ENCODE data around the gene RCC1.
"Not testable (repeated sequence)": the region's sequence is repeated elsewhere in the genome, so short reads cannot be mapped to it uniquely, and the experiment has no call there.

RCC1 gene

GRCh38 chr1:28535180-28535579, 29.3 kb downstream of the RCC1 start:
- intact Hi-C loops (cut with DNase I): no loop called here
- no peak for DNase-seq

- DNase-seq: peak in 27 of 42 donors; percentile 15 to 67 (median 40)
- intact Hi-C loops (cut with DNase I): no loop called here
These were observed 31.8 kb downstream of the RCC1 start for GRCh38 chr1:28537457-28538199.

- DNase-seq: no peak
- intact Hi-C loops (cut with DNase I): no loop called here
These were observed 32.4 kb downstream of the RCC1 start for GRCh38 chr1:28538286-28538685.

- intact Hi-C loops (cut with DNase I): no loop called here
- DNase-seq: no peak
These were observed 34.8 kb downstream of the RCC1 start for GRCh38 chr1:28540651-28541050.

GRCh38 chr1:28541414-28542015, 35.7 kb downstream of the RCC1 start:
- DNase-seq; intact Hi-C loops (cut with DNase I): not testable (repeated sequence)

- intact Hi-C loops (cut with DNase I): no loop called here
- peak in 18 of 42 donors; percentile 2 to 53 (median 20) for DNase-seq
These were observed 39.4 kb downstream of the RCC1 start for GRCh38 chr1:28545246-28545628.

GRCh38 chr1:28548318-28548717, 42.5 kb downstream of the RCC1 start:
- intact Hi-C loops (cut with DNase I): no loop called here
- no peak for DNase-seq

GRCh38 chr1:28551381-28551780, 45.5 kb downstream of the RCC1 start:
- no peak for DNase-seq
- intact Hi-C loops (cut with DNase I): loop anchor here (5.0 kb wide), 1 partner anchor 34 kb away; no protein-coding TSS in a partner anchor

GRCh38 chr1:28552758-28553663, 47.2 kb downstream of the RCC1 start, which contains the start of gene TRNAU1AP:
TSS of gene TRNAU1AP (plus strand) at chr1:28553085. CDS start at chr1:28553111, 26 bp downstream.
- DNase-seq: peak; percentile 87 to 98 (median 94)
- intact Hi-C loops (cut with DNase I): loop anchor here (5.0 kb wide), 1 partner anchor 36 kb away; no protein-coding TSS in a partner anchor

GRCh38 chr1:28560886-28561285, 55.0 kb downstream of the RCC1 start:
- intact Hi-C loops (cut with DNase I): no loop called here

GRCh38 chr1:28564310-28564709, 58.5 kb downstream of the RCC1 start:
- intact Hi-C loops (cut with DNase I): no loop called here
- DNase-seq: no peak

More at GRCh38 chr1:28560886-28561285, 55.0 kb downstream of the RCC1 start:
- no peak for DNase-seq

GRCh38 chr1:28565040-28565439, 59.2 kb downstream of the RCC1 start:
- intact Hi-C loops (cut with DNase I): no loop called here
- DNase-seq: no peak

GRCh38 chr1:28565726-28566125, 59.9 kb downstream of the RCC1 start:
- no peak for DNase-seq
- intact Hi-C loops (cut with DNase I): no loop called here

GRCh38 chr1:28566931-28567330, 61.1 kb downstream of the RCC1 start:
- intact Hi-C loops (cut with DNase I): no loop called here
- no peak for DNase-seq

- intact Hi-C loops (cut with DNase I): no loop called here
- no peak for DNase-seq
These were observed 66.1 kb downstream of the RCC1 start for GRCh38 chr1:28571911-28572310.

- not testable (repeated sequence) for DNase-seq
These were observed 67.0 kb downstream of the RCC1 start for GRCh38 chr1:28572891-28573290.

GRCh38 chr1:28573564-28573963, 67.7 kb downstream of the RCC1 start:
- no peak for DNase-seq
- intact Hi-C loops (cut with DNase I): no loop called here

More at GRCh38 chr1:28572891-28573290, 67.0 kb downstream of the RCC1 start:
- intact Hi-C loops (cut with DNase I): not testable (repeated sequence)

- intact Hi-C loops (cut with DNase I): no loop called here
- no peak for DNase-seq
These were observed 71.3 kb downstream of the RCC1 start for GRCh38 chr1:28577052-28577678.

Measured in head of caudate nucleus (tissue), 42 donors.